Sigmoid colon (tissue), 7 donors: Measurements from ENCODE around the gene NRXN3. TPM values are rescaled to one million over a fixed set of nuclear protein-coding genes. Genes with fewer than 3 reads are reported as not detected.

ENCODE experiments used
- DNase-seq: peaks from one replicate; pipeline ENCODE4 v3.0.0-alpha.2; 2019
- H3K27ac ChIP-seq, 4 donors: fragments of 200-600 bp; sonication (generic); one replicate each; pipeline ENCODE4 v1.5.1; 2016 to 2019; ENCODE audit warnings: mild to moderate bottlenecking in 1 of 4
- H3K27me3 ChIP-seq, 3 donors: fragments of 200-600 bp; sonication (generic); one replicate each; pipeline ENCODE4 v1.5.1; 2019; ENCODE audit warnings: mild to moderate bottlenecking in 1 of 3
- H3K36me3 ChIP-seq, 4 donors: fragments of 200-600 bp; sonication (generic); one replicate each; pipeline ENCODE4 v1.5.1; 2016 to 2019
- H3K4me1 ChIP-seq, 4 donors: fragments of 200-600 bp; sonication (generic); one replicate each; pipeline ENCODE4 v1.5.1; 2017 to 2019
- H3K4me3 ChIP-seq, 4 donors: fragments of 200-600 bp; sonication (generic); one replicate each; pipeline ENCODE4 v1.5.1; 2017 to 2019; ENCODE audit warnings: mild to moderate bottlenecking in 2 of 4, moderate library complexity in 1 of 4
- H3K9me3 ChIP-seq, 4 donors: fragments of 200-600 bp in 3 of 4; sonication (generic) in 3 of 4; one replicate each; pipeline versions ENCODE4 v1.5.1 to v1.6.1; 2013 to 2019
- EP300 ChIP-seq, 4 donors: sonication (generic); formaldehyde crosslinking; IDR thresholded peaks; one replicate each; pipeline ENCODE4 v1.6.1; 2017; ENCODE audit warnings: antibody characterized with exemption in 4 of 4
- POLR2A ChIP-seq, 2 donors: fragments of 450-650 bp; IDR thresholded peaks; one replicate each; pipeline ENCODE4 v1.6.1; 2016; ENCODE audit warnings: antibody characterized with exemption in 2 of 2, mild to moderate bottlenecking in 2 of 2, moderate library complexity in 2 of 2
- POLR2AphosphoS5 ChIP-seq, 4 donors: sonication (generic); formaldehyde crosslinking; IDR thresholded peaks; one replicate each; pipeline ENCODE4 v1.6.1; 2017; ENCODE audit warnings: antibody characterized with exemption in 4 of 4
- WGBS, 2 donors: extraction: QIAGEN DNeasy Blood & Tissue Kit; methylation state at CpG; one replicate each; pipeline ENCODE4 v1.1.7; 2013; 5-methylcytosine and 5-hydroxymethylcytosine counted together
- intact Hi-C: fragments of 100-400 bp; cut with DNase I; formaldehyde crosslinking; loops from one replicate; pipeline ENCODE4 v1.15.1; 2023
- polyA plus RNA-seq, 3 donors: library from polyadenylated mRNA; stranded (reverse); fragments of 200-250 nt; gene quantifications; one replicate each; pipeline ENCODE4 v1.2.3, GENCODE V29; 2013
- total RNA-seq, 4 donors: library from RNA; depleted of rRNA; stranded (reverse); fragments of >200 nt; gene quantifications; one replicate each; pipeline ENCODE4 v1.1.0, GENCODE V29; 2016
- TF ChIP-seq, protein P1 (sequence below), 4 experiments: fragments of 450-650 bp in 3 of 4; fragments of 200-600 bp in 1 of 4; IDR thresholded peaks; one replicate each; pipeline ENCODE4 v1.5.1; 2016 to 2019; ENCODE audit warnings: antibody characterized with exemption in 4 of 4, mild to moderate bottlenecking in 3 of 4, moderate library complexity in 2 of 4
- donor health status: healthy with polysubstance abuse.
- donor health status: Bipolar disorder and iron deficiency.
- donor health status: healthy.

NRXN3 gene
- total and polyA plus RNA-seq, 7 donors = 0.23 to 46.3 (median 23.2) TPM

DNA sequence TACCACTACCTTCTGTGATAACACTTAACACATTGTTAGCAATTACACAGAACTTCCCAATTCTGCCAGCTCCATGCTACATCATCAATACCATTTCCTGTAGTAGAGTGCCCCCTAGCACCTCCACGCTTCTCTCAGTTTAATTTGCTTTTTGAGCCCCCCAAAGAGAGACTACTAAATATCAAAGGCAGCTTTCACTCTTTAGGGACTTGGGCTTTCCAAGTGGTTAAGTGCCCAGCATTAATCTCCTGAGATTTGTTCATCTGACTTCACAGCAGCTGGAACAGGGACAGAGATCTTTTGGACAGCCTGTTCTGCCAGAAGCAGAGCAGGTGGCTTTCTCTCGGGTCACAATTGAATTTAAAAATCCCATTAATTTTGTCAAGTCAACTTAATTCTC lies 1086.2 kb downstream of the NRXN3 start:
- intact Hi-C loops = no loop called here
- Histone ChIP-seq H3K36me3 (no peaks in the 10 kb centered on the region), H3K4me3 (no peak overlapping the region), H3K9me3 (no peaks in the 10 kb centered on the region), H3K27me3 (no peaks in the 10 kb centered on the region), H3K27ac (no peak overlapping the region), H3K4me1 (peaks cover 0 to 6% (median 0%) of the 10 kb centered on the region in 4 donors)
- 73 to 82% methylated on average over 2 of the region's 2 CpGs for WGBS, 2 donors
- TF ChIP-seq POLR2AphosphoS5 (IDR thresholded peaks at IDR 0.05) (no peak), POLR2A (IDR thresholded peaks at IDR 0.05) (no peak), EP300 (IDR thresholded peaks at IDR 0.05) (no peak)
- TF ChIP-seq, protein P1, sequence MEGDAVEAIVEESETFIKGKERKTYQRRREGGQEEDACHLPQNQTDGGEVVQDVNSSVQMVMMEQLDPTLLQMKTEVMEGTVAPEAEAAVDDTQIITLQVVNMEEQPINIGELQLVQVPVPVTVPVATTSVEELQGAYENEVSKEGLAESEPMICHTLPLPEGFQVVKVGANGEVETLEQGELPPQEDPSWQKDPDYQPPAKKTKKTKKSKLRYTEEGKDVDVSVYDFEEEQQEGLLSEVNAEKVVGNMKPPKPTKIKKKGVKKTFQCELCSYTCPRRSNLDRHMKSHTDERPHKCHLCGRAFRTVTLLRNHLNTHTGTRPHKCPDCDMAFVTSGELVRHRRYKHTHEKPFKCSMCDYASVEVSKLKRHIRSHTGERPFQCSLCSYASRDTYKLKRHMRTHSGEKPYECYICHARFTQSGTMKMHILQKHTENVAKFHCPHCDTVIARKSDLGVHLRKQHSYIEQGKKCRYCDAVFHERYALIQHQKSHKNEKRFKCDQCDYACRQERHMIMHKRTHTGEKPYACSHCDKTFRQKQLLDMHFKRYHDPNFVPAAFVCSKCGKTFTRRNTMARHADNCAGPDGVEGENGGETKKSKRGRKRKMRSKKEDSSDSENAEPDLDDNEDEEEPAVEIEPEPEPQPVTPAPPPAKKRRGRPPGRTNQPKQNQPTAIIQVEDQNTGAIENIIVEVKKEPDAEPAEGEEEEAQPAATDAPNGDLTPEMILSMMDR (IDR thresholded peaks at IDR 0.05) = no peak
- no peak for DNase-seq

DNA sequence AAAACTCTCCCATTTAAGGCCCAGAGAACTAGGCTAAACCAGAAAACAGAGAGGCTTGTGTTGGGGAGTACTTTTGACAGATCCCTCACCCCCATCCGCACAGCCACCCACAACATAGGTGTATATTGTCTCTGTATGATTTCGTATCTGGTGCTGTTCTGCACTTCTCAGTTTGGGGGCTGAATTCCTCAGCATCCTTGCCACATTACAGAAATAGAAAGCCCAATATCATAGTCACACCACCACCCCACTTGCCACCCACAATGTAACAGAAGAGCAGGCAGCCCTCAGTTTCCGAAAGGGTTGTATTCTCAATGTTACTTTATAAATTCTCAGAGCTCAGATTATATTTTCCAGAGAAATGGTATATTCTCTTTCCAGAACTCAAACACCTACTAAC lies 1090.2 kb downstream of the NRXN3 start:
- Histone ChIP-seq H3K36me3 (no peaks in the 10 kb centered on the region), H3K4me1 (peaks cover 0 to 6% (median 0%) of the 10 kb centered on the region in 4 donors), H3K4me3 (no peak overlapping the region), H3K9me3 (no peaks in the 10 kb centered on the region), H3K27me3 (no peaks in the 10 kb centered on the region), H3K27ac (no peak overlapping the region)
- intact Hi-C loops = no loop called here
- 91 to 93% methylated on average over 3 of the region's 3 CpGs for WGBS, 2 donors
- DNase-seq = no peak
- TF ChIP-seq, protein P1 (IDR thresholded peaks at IDR 0.05) = no peak
- TF ChIP-seq POLR2A (IDR thresholded peaks at IDR 0.05) (no peak), EP300 (IDR thresholded peaks at IDR 0.05) (no peak)

GRCh38 chr14:79265366-79265946 lies 1095.3 kb downstream of the NRXN3 start:
- no peak overlapping the region for H3K27ac ChIP-seq
- H3K4me3 ChIP-seq = no peak overlapping the region
- H3K4me1 ChIP-seq = no peaks in the 10 kb centered on the region
- 76 to 84% methylated on average over 4 of the region's 4 CpGs for WGBS, 2 donors
- DNase-seq = no peak
- no peaks in the 10 kb centered on the region for H3K27me3 ChIP-seq
- intact Hi-C loops = no loop called here
- peaks cover 0 to 2% (median 0%) of the 10 kb centered on the region in 4 donors for H3K9me3 ChIP-seq
- no peaks in the 10 kb centered on the region for H3K36me3 ChIP-seq
- TF ChIP-seq, protein P1 (IDR thresholded peaks at IDR 0.05) = no peak

GRCh38 chr14:79270361-79270760 lies 1100.2 kb downstream of the NRXN3 start:
- intact Hi-C loops = no loop called here
- H3K36me3 ChIP-seq = no peaks in the 10 kb centered on the region
- H3K9me3 ChIP-seq = peaks cover 0 to 2% (median 0%) of the 10 kb centered on the region in 4 donors
- no peak overlapping the region for H3K4me3 ChIP-seq
- TF ChIP-seq EP300 (IDR thresholded peaks at IDR 0.05) = no peak
- TF ChIP-seq POLR2A (IDR thresholded peaks at IDR 0.05) = no peak
- TF ChIP-seq POLR2AphosphoS5 (IDR thresholded peaks at IDR 0.05) = no peak
- TF ChIP-seq, protein P1 (IDR thresholded peaks at IDR 0.05) = no peak
- no peak for DNase-seq
- peaks cover 0 to 7% (median 5%) of the 10 kb centered on the region in 4 donors for H3K4me1 ChIP-seq
- whole genome bisulfite sequencing, 2 donors = 88 to 91% methylated on average over 3 of the region's 3 CpGs
- no peak overlapping the region for H3K27ac ChIP-seq
- no peaks in the 10 kb centered on the region for H3K27me3 ChIP-seq

DNA sequence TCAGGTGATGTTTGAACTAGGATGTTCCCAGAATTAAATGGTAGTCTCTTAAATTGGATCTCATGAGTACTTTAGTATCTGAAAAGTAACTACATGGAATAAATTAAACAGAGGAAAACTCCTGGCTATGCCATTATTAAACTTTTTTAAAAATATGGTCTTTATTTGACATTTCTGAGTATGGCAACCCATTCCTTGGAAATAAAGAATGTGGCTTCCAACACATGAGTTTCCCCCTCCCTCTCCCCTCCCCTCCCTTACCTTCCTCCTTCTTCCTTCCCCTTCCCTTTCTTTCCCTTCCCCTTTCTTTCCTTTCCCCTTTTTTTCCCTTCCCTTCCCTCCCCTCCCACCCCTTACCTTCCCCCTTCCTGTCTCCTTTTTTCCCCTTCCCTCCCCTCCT lies 1100.9 kb downstream of the NRXN3 start:
- Histone ChIP-seq H3K27me3 (no peaks in the 10 kb centered on the region), H3K4me1 (peaks cover 0 to 9% (median 5%) of the 10 kb centered on the region in 4 donors), H3K9me3 (peaks cover 0 to 2% (median 0%) of the 10 kb centered on the region in 4 donors), H3K36me3 (no peaks in the 10 kb centered on the region), H3K27ac (no peak overlapping the region), H3K4me3 (no peak overlapping the region)
- intact Hi-C loops = no loop called here
- DNase-seq = no peak
- TF ChIP-seq POLR2AphosphoS5 (IDR thresholded peaks at IDR 0.05) (no peak), EP300 (IDR thresholded peaks at IDR 0.05) (no peak), POLR2A (IDR thresholded peaks at IDR 0.05) (no peak)
- TF ChIP-seq, protein P1 (IDR thresholded peaks at IDR 0.05) = no peak
